Measurements from ENCODE around the gene MRPL43. TPM values are rescaled to one million over a fixed set of nuclear protein-coding genes. Genes with fewer than 3 reads are reported as not detected.

MRPL43 gene
- total and polyA plus RNA-seq, 9 of the 15 experiments (the other 6 are each of a cell fraction or from before 2014, with no cell fraction given): 15.1 to 63.7 (median 37.2) TPM

DNA sequence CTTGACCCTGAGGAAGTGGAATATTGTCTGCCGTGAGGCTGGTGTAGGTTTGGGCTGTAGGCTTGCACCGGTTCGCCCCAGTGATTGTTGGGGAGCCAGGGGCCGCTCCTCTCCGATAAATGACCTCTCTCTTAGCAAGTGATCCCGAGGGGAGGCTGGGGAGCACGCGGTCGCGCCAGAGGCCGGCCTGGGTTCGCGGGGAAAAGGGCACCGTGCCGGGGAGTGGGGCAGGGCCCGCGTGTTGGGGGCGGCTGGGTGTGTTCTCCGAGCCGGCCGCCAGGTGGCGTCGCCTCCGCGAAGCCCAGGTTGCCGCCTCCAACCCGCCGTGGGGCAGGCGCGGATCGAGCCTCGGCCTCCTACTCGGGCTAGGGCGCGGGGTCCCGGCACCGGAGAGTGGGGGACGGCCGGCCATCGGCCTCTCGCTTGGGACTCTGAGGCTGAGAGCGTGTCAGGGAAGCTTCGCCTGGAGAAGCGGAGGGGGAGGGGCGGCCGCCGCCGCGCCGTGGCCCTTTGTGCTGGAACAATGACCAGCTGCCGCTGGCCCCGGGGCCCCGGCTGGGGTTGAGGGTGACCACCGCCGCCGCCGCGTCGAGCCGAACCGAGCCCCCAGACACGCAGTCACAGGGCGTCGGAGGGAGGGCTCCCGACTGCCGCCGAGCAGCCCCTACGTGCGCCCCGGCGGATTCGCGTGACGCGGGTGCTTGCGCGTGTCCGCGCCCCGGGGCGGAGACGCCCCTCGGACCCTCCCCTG lies 11.9 kb upstream of the MRPL43 start (continued):
- TF ChIP-seq NFXL1 (CRISPR knock-in tag; IDR thresholded peaks at IDR 0.05) (no peak), KLF1 (tag; IDR thresholded peaks at IDR 0.05) (no peak), HCFC1 (IDR thresholded peaks at IDR 0.05; ENCODE audit: low read depth, low read length) (no peak), POLR2A (conservative IDR thresholded peaks at IDR 0.05) (peak; percentile 69), ZNF133 (CRISPR knock-in tag; IDR thresholded peaks at IDR 0.05) (no peak), CREB1 (IDR thresholded peaks at IDR 0.05) (peak; percentile 62; the same call in 1 of the 2 replicates), CREB1 (CRISPR knock-in tag; IDR thresholded peaks at IDR 0.05) (peak; percentile 64; the same call in 1 of the 2 replicates), ZNF76 (CRISPR knock-in tag; IDR thresholded peaks at IDR 0.05; ENCODE audit: borderline replicate concordance) (no peak), SP2 (IDR thresholded peaks at IDR 0.05; ENCODE audit: extremely low read depth, low read depth, low read length, poor library complexity, severe bottlenecking) (no peak)
- TF ChIP-seq, protein P1, sequence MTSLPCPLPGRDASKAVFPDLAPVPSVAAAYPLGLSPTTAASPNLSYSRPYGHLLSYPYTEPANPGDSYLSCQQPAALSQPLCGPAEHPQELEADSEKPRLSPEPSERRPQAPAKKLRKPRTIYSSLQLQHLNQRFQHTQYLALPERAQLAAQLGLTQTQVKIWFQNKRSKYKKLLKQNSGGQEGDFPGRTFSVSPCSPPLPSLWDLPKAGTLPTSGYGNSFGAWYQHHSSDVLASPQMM (CRISPR knock-in tag; IDR thresholded peaks at IDR 0.05): no peak
- TF ChIP-seq, protein P2, sequence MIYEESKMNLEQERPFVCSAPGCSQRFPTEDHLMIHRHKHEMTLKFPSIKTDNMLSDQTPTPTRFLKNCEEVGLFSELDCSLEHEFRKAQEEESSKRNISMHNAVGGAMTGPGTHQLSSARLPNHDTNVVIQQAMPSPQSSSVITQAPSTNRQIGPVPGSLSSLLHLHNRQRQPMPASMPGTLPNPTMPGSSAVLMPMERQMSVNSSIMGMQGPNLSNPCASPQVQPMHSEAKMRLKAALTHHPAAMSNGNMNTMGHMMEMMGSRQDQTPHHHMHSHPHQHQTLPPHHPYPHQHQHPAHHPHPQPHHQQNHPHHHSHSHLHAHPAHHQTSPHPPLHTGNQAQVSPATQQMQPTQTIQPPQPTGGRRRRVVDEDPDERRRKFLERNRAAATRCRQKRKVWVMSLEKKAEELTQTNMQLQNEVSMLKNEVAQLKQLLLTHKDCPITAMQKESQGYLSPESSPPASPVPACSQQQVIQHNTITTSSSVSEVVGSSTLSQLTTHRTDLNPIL (CRISPR knock-in tag; IDR thresholded peaks at IDR 0.05): no peak
- TF ChIP-seq, protein P3, sequence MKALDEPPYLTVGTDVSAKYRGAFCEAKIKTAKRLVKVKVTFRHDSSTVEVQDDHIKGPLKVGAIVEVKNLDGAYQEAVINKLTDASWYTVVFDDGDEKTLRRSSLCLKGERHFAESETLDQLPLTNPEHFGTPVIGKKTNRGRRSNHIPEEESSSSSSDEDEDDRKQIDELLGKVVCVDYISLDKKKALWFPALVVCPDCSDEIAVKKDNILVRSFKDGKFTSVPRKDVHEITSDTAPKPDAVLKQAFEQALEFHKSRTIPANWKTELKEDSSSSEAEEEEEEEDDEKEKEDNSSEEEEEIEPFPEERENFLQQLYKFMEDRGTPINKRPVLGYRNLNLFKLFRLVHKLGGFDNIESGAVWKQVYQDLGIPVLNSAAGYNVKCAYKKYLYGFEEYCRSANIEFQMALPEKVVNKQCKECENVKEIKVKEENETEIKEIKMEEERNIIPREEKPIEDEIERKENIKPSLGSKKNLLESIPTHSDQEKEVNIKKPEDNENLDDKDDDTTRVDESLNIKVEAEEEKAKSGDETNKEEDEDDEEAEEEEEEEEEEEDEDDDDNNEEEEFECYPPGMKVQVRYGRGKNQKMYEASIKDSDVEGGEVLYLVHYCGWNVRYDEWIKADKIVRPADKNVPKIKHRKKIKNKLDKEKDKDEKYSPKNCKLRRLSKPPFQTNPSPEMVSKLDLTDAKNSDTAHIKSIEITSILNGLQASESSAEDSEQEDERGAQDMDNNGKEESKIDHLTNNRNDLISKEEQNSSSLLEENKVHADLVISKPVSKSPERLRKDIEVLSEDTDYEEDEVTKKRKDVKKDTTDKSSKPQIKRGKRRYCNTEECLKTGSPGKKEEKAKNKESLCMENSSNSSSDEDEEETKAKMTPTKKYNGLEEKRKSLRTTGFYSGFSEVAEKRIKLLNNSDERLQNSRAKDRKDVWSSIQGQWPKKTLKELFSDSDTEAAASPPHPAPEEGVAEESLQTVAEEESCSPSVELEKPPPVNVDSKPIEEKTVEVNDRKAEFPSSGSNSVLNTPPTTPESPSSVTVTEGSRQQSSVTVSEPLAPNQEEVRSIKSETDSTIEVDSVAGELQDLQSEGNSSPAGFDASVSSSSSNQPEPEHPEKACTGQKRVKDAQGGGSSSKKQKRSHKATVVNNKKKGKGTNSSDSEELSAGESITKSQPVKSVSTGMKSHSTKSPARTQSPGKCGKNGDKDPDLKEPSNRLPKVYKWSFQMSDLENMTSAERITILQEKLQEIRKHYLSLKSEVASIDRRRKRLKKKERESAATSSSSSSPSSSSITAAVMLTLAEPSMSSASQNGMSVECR (CRISPR knock-in tag; IDR thresholded peaks at IDR 0.05): peak; percentile 59
- TF ChIP-seq, protein P4, sequence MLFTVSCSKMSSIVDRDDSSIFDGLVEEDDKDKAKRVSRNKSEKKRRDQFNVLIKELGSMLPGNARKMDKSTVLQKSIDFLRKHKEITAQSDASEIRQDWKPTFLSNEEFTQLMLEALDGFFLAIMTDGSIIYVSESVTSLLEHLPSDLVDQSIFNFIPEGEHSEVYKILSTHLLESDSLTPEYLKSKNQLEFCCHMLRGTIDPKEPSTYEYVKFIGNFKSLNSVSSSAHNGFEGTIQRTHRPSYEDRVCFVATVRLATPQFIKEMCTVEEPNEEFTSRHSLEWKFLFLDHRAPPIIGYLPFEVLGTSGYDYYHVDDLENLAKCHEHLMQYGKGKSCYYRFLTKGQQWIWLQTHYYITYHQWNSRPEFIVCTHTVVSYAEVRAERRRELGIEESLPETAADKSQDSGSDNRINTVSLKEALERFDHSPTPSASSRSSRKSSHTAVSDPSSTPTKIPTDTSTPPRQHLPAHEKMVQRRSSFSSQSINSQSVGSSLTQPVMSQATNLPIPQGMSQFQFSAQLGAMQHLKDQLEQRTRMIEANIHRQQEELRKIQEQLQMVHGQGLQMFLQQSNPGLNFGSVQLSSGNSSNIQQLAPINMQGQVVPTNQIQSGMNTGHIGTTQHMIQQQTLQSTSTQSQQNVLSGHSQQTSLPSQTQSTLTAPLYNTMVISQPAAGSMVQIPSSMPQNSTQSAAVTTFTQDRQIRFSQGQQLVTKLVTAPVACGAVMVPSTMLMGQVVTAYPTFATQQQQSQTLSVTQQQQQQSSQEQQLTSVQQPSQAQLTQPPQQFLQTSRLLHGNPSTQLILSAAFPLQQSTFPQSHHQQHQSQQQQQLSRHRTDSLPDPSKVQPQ (CRISPR knock-in tag; IDR thresholded peaks at IDR 0.05; ENCODE audit: borderline replicate concordance): no peak
- TF ChIP-seq, protein P5, sequence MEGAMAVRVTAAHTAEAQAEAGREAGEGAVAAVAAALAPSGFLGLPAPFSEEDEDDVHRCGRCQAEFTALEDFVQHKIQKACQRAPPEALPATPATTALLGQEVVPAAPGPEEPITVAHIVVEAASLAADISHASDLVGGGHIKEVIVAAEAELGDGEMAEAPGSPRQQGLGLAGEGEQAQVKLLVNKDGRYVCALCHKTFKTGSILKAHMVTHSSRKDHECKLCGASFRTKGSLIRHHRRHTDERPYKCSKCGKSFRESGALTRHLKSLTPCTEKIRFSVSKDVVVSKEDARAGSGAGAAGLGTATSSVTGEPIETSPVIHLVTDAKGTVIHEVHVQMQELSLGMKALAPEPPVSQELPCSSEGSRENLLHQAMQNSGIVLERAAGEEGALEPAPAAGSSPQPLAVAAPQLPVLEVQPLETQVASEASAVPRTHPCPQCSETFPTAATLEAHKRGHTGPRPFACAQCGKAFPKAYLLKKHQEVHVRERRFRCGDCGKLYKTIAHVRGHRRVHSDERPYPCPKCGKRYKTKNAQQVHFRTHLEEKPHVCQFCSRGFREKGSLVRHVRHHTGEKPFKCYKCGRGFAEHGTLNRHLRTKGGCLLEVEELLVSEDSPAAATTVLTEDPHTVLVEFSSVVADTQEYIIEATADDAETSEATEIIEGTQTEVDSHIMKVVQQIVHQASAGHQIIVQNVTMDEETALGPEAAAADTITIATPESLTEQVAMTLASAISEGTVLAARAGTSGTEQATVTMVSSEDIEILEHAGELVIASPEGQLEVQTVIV (CRISPR knock-in tag; IDR thresholded peaks at IDR 0.05; ENCODE audit: borderline replicate concordance): no peak
